HEK293T (cell line): ENCODE measurements around the gene CACHD1.
A peak's percentile ranks its signal among the peaks of the same experiment; 100 is the strongest.

ENCODE experiments used
- CTCF ChIA-PET: fragments of 350-600 bp; formaldehyde crosslinking; extraction: SDS; loops from one replicate; lab custom pipeline; 2021; ENCODE audit warnings: antibody characterized with exemption, inconsistent platforms; lab: Yijun Ruan, JAX
- POLR2A ChIA-PET: fragments of 350-600 bp; formaldehyde crosslinking; extraction: SDS; loops from one replicate; lab custom pipeline; 2020; ENCODE audit warnings: antibody characterized with exemption, inconsistent platforms; lab: Yijun Ruan, JAX
- DNase-seq: peaks from one replicate; pipeline ENCODE4 v3.0.0; 2012; ENCODE audit warnings: mixed read lengths; ENCODE audit errors: extremely low spot score
- BHLHE40 ChIP-seq: fragments of 450-650 bp; IDR thresholded peaks from 2 replicates; pipeline ENCODE4 v1.6.1; 2016; ENCODE audit warnings: mild to moderate bottlenecking, moderate library complexity, borderline replicate concordance
- CTBP1 ChIP-seq: fragments of 450-650 bp; IDR thresholded peaks from 2 replicates; pipeline ENCODE4 v1.6.1; 2016; ENCODE audit warnings: borderline replicate concordance
- ELF4 ChIP-seq: fragments of 450-650 bp; IDR thresholded peaks from 2 replicates; pipeline ENCODE4 v1.6.1; 2017; ENCODE audit warnings: antibody characterized with exemption
- FOXA1 ChIP-seq: fragments of 450-650 bp; IDR thresholded peaks from 2 replicates; pipeline ENCODE4 v1.6.1; 2016; ENCODE audit warnings: mild to moderate bottlenecking
- FOXK2 ChIP-seq: fragments of 450-650 bp; IDR thresholded peaks from 2 replicates; pipeline ENCODE4 v1.6.1; 2016; ENCODE audit warnings: mild to moderate bottlenecking
- FOXM1 ChIP-seq: fragments of 450-650 bp; IDR thresholded peaks from 2 replicates; pipeline ENCODE4 v1.6.1; 2017; ENCODE audit warnings: mild to moderate bottlenecking, borderline replicate concordance
- HDGF ChIP-seq: fragments of 450-650 bp; IDR thresholded peaks from 2 replicates; pipeline ENCODE4 v1.6.1; 2017; ENCODE audit warnings: antibody characterized with exemption, borderline replicate concordance
- L3MBTL2 ChIP-seq: fragments of 450-650 bp; conservative IDR thresholded peaks from 2 replicates; pipeline ENCODE4 v1.6.1; 2016; ENCODE audit warnings: mild to moderate bottlenecking
- NFRKB ChIP-seq: fragments of 450-650 bp; IDR thresholded peaks from 2 replicates; pipeline ENCODE4 v1.6.1; 2016; ENCODE audit warnings: mild to moderate bottlenecking, moderate library complexity
- PKNOX1 ChIP-seq: fragments of 450-650 bp; IDR thresholded peaks from 2 replicates; pipeline ENCODE4 v1.6.1; 2016
- SP1 ChIP-seq: fragments of 450-650 bp; IDR thresholded peaks from 2 replicates; pipeline ENCODE4 v1.6.1; 2017
- SUZ12 ChIP-seq: fragments of 450-650 bp; IDR thresholded peaks from 2 replicates; pipeline ENCODE4 v1.6.1; 2016; ENCODE audit warnings: mild to moderate bottlenecking
- TARDBP ChIP-seq: fragments of 450-650 bp; IDR thresholded peaks from 2 replicates; pipeline ENCODE4 v1.6.1; 2016
- ZNF384 ChIP-seq: fragments of 450-650 bp; IDR thresholded peaks from 2 replicates; pipeline ENCODE4 v1.6.1; 2016

CACHD1 gene

GRCh38 chr1:64482720-64483119, 12.8 kb downstream of the CACHD1 start:
- ChIA-PET POLR2A (no interaction called here), CTCF (interaction anchor here (0.5 kb wide), 1 partner anchor 10 kb away, joined by 3 read pairs; no protein-coding TSS in a partner anchor)
- TF ChIP-seq BHLHE40 (no peak), NFRKB (no peak)
- no peak for DNase-seq

- POLR2A ChIA-PET: no interaction called here
- no peak for DNase-seq
- TF ChIP-seq NFRKB (no peak), PKNOX1 (peak; percentile 78), CTBP1 (no peak)
- CTCF ChIA-PET: no interaction called here
Observed at GRCh38 chr1:64483731-64484414, 13.9 kb downstream of the CACHD1 start.

- no peak for DNase-seq
- TF ChIP-seq ELF4 (no peak), CTBP1 (no peak), NFRKB (no peak), SUZ12 (no peak), L3MBTL2 (no peak), TARDBP (no peak), FOXA1 (no peak), FOXK2 (no peak), SP1 (no peak)
- CTCF ChIA-PET: no interaction called here
- POLR2A ChIA-PET: no interaction called here
Observed at GRCh38 chr1:64484651-64485050, 14.7 kb downstream of the CACHD1 start.

GRCh38 chr1:64486193-64486592, 16.3 kb downstream of the CACHD1 start:
- TF ChIP-seq NFRKB: no peak
- TF ChIP-seq SUZ12: no peak
- no peak for TF ChIP-seq SP1
- no peak for TF ChIP-seq ELF4
- TF ChIP-seq FOXM1: no peak
- no peak for TF ChIP-seq FOXA1
- TF ChIP-seq TARDBP: no peak
- CTCF ChIA-PET: no interaction called here

GRCh38 chr1:64487061-64487460, 17.1 kb downstream of the CACHD1 start:
- TF ChIP-seq ELF4 (no peak), CTBP1 (no peak), SP1 (no peak), FOXA1 (no peak), HDGF (no peak), L3MBTL2 (no peak)
- DNase-seq: no peak
- POLR2A ChIA-PET: no interaction called here
- CTCF ChIA-PET: no interaction called here

More at GRCh38 chr1:64486193-64486592, 16.3 kb downstream of the CACHD1 start:
- no peak for DNase-seq
- POLR2A ChIA-PET: no interaction called here

GRCh38 chr1:64488862-64489261, 18.9 kb downstream of the CACHD1 start:
- TF ChIP-seq CTBP1: peak; percentile 91
- TF ChIP-seq TARDBP: no peak
- TF ChIP-seq PKNOX1: peak; percentile 93
- ChIA-PET CTCF (interaction anchor here (0.7 to 1.7 kb wide), 4 partner anchors 8 to 28 kb away, joined by 3 to 5 read pairs (median 4); no protein-coding TSS in a partner anchor), POLR2A (interaction anchor here (1.3 kb wide), 1 partner anchor 18 kb away, joined by 4 read pairs; no protein-coding TSS in a partner anchor)
- DNase-seq: peak; percentile 50

- no peak for DNase-seq
- TF ChIP-seq HDGF (no peak), BHLHE40 (no peak), CTBP1 (no peak), PKNOX1 (no peak), TARDBP (no peak), NFRKB (no peak), ZNF384 (no peak), L3MBTL2 (no peak), FOXM1 (no peak)
- ChIA-PET CTCF (interaction anchor here (0.6 to 1.7 kb wide), 4 partner anchors 11 to 167 kb away, joined by 3 to 5 read pairs (median 4); no protein-coding TSS in a partner anchor), POLR2A (interaction anchor here (1.3 kb wide), 1 partner anchor 18 kb away, joined by 4 read pairs; no protein-coding TSS in a partner anchor)
Observed at GRCh38 chr1:64489707-64490106, 19.8 kb downstream of the CACHD1 start.

- ChIA-PET CTCF (interaction anchor here (0.6 to 1.7 kb wide), 3 partner anchors 12 to 167 kb away, joined by 3 to 5 read pairs (median 4); no protein-coding TSS in a partner anchor), POLR2A (no interaction called here)
- no peak for DNase-seq
- TF ChIP-seq FOXA1 (no peak), ELF4 (no peak)
Observed at GRCh38 chr1:64490213-64490818, 20.4 kb downstream of the CACHD1 start.
